Measurements from ENCODE around the gene MUS81.

MUS81 gene

DNA sequence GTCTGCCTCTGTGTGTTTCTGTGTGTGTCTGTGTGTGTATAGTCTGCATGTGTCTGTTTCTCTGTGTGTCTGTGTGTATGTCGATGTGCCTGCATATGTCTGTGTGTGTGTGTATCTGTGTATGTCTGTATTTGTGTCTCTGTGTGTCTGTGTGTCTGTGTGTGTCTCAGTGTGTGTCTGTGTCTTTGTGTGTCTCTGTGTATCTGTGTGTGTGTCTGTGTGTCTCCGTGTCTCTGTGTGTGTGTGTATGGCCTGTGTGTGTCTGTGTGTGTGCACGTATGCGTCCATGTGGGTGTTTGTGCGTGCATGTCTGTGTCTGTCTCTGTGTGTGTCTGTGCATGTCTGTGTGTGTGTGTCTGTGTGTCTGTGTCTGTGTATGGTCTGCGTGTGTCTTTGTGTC is 26.0 kb upstream of the MUS81 start:
- TF ChIP-seq, protein P1, sequence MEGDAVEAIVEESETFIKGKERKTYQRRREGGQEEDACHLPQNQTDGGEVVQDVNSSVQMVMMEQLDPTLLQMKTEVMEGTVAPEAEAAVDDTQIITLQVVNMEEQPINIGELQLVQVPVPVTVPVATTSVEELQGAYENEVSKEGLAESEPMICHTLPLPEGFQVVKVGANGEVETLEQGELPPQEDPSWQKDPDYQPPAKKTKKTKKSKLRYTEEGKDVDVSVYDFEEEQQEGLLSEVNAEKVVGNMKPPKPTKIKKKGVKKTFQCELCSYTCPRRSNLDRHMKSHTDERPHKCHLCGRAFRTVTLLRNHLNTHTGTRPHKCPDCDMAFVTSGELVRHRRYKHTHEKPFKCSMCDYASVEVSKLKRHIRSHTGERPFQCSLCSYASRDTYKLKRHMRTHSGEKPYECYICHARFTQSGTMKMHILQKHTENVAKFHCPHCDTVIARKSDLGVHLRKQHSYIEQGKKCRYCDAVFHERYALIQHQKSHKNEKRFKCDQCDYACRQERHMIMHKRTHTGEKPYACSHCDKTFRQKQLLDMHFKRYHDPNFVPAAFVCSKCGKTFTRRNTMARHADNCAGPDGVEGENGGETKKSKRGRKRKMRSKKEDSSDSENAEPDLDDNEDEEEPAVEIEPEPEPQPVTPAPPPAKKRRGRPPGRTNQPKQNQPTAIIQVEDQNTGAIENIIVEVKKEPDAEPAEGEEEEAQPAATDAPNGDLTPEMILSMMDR (IDR thresholded peaks at IDR 0.05; ENCODE audit: borderline replicate concordance, extremely low read depth, low read length, poor library complexity, severe bottlenecking): no peak
- TF ChIP-seq EZH2 (IDR thresholded peaks at IDR 0.05; ENCODE audit: borderline replicate concordance, low read depth, low read length, severe bottlenecking): no peak
- Histone ChIP-seq H3K9ac (ENCODE audit: low read depth, low read length) (peak overlapping the region; percentile 61), H2AFZ (ENCODE audit: low read depth, low read length) (peak overlapping the region; percentile 82), H3K4me2 (ENCODE audit: insufficient read depth, low read length) (peak overlapping the region; percentile 88), H3K27ac (ENCODE audit: low read length) (peak overlapping the region; percentile 53), H3K4me3 (ENCODE audit: low read depth in 1 of 2, low read length in 2 of 2) (peak overlapping the region; percentile 31 to 70; a peak in 3 of 4 replicates), H3K36me3 (ENCODE audit: insufficient read depth, low read length) (no peaks in the 10 kb centered on the region), H3K27me3 (ENCODE audit: insufficient read depth, low read length, poor library complexity) (no peaks in the 10 kb centered on the region), H3K79me2 (ENCODE audit: insufficient read depth, low read length) (peaks cover 9% of the 10 kb centered on the region), H3K4me1 (ENCODE audit: insufficient read depth, low read length) (peaks cover 22% of the 10 kb centered on the region), H3K9me3 (ENCODE audit: insufficient read depth, low read length, severe bottlenecking) (no peaks in the 10 kb centered on the region), H4K20me1 (ENCODE audit: insufficient read depth, low read length) (no peaks in the 10 kb centered on the region)
- peak; percentile 5; the same call in 1 of the 3 replicates for ATAC-seq (ENCODE audit: insufficient read depth, low read depth)
- DNase-seq: no peak

DNA sequence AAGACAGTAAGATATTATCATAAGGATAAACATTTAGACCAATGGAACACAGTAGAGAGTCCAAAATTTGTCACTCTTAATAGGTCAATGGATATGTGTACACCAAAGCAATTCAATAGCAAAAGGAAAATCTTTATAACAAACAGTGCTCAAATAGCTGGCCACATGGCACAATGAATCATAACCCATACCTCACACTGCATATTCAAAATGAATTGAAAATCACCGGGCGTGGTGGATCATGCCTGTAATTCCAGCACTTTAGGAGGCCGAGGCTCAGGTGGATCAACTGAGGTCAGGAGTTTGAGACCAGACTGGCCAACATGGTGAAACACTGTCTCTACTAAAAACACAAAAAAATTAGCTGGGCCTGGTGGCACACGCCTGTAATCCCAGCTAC is 18.1 kb upstream of the MUS81 start:
- no peaks in the 10 kb centered on the region for H3K9me3 ChIP-seq (ENCODE audit: insufficient read depth, low read length, severe bottlenecking)
- H3K9ac ChIP-seq (ENCODE audit: low read depth, low read length): no peak overlapping the region
- no peak for DNase-seq
- no peak overlapping the region for H3K4me3 ChIP-seq (ENCODE audit: low read depth in 1 of 2, low read length in 2 of 2)
- H2AFZ ChIP-seq (ENCODE audit: low read depth, low read length): no peak overlapping the region
- H3K4me1 ChIP-seq (ENCODE audit: insufficient read depth, low read length): no peaks in the 10 kb centered on the region
- no peak overlapping the region for H3K27ac ChIP-seq (ENCODE audit: low read length)
- no peaks in the 10 kb centered on the region for H3K36me3 ChIP-seq (ENCODE audit: insufficient read depth, low read length)
- H3K79me2 ChIP-seq (ENCODE audit: insufficient read depth, low read length): no peaks in the 10 kb centered on the region
- H4K20me1 ChIP-seq (ENCODE audit: insufficient read depth, low read length): no peaks in the 10 kb centered on the region
- TF ChIP-seq, protein P1 (IDR thresholded peaks at IDR 0.05; ENCODE audit: borderline replicate concordance, extremely low read depth, low read length, poor library complexity, severe bottlenecking): no peak
- no peak for TF ChIP-seq EZH2 (IDR thresholded peaks at IDR 0.05; ENCODE audit: borderline replicate concordance, low read depth, low read length, severe bottlenecking)
- no peak for ATAC-seq (ENCODE audit: insufficient read depth, low read depth)
- no peak overlapping the region for H3K4me2 ChIP-seq (ENCODE audit: insufficient read depth, low read length)
- H3K27me3 ChIP-seq (ENCODE audit: insufficient read depth, low read length, poor library complexity): no peaks in the 10 kb centered on the region

DNA sequence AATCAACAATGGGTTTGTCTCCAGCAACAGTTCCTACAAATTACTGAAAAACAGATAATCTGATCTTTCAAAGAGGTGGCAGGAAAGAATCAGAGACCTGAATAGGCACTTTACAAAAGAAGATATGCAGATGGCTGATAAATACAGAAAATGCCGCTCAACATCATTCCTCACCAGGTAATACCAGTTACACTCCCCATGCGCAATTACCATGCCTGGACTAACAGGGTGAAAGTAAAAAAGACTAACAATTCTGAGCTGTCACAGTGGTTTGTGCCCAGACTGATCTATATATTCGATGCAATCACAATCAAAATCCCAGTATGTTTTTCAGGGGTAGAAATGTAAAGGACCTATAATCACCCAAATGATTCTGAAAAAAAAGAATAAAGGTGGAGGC is 16.4 kb upstream of the MUS81 start:
- no peaks in the 10 kb centered on the region for H3K79me2 ChIP-seq (ENCODE audit: insufficient read depth, low read length)
- DNase-seq (no peak), ATAC-seq (ENCODE audit: insufficient read depth, low read depth) (no peak)
- no peaks in the 10 kb centered on the region for H4K20me1 ChIP-seq (ENCODE audit: insufficient read depth, low read length)
- H3K4me1 ChIP-seq (ENCODE audit: insufficient read depth, low read length): no peaks in the 10 kb centered on the region
- no peak overlapping the region for H3K4me2 ChIP-seq (ENCODE audit: insufficient read depth, low read length)
- H3K9me3 ChIP-seq (ENCODE audit: insufficient read depth, low read length, severe bottlenecking): no peaks in the 10 kb centered on the region
- TF ChIP-seq, protein P1 (IDR thresholded peaks at IDR 0.05; ENCODE audit: borderline replicate concordance, extremely low read depth, low read length, poor library complexity, severe bottlenecking): no peak
- TF ChIP-seq EZH2 (IDR thresholded peaks at IDR 0.05; ENCODE audit: borderline replicate concordance, low read depth, low read length, severe bottlenecking): no peak
- no peak overlapping the region for H3K4me3 ChIP-seq (ENCODE audit: low read depth in 1 of 2, low read length in 2 of 2)
- no peak overlapping the region for H2AFZ ChIP-seq (ENCODE audit: low read depth, low read length)
- H3K36me3 ChIP-seq (ENCODE audit: insufficient read depth, low read length): no peaks in the 10 kb centered on the region
- H3K9ac ChIP-seq (ENCODE audit: low read depth, low read length): no peak overlapping the region
- H3K27ac ChIP-seq (ENCODE audit: low read length): no peak overlapping the region
- H3K27me3 ChIP-seq (ENCODE audit: insufficient read depth, low read length, poor library complexity): no peaks in the 10 kb centered on the region
